Measurements from ENCODE around the gene RBM12.

GRCh38 chr20:35681960-35682359, 17.3 kb upstream of the RBM12 start:
- TF ChIP-seq CTCF (IDR thresholded peaks at IDR 0.05; ENCODE audit: insufficient read depth, low read depth, low read length) (no peak), EZH2 (IDR thresholded peaks at IDR 0.05; ENCODE audit: insufficient read depth, low read length) (no peak)

Data from astrocyte (in vitro differentiated cells and primary cell).